Measurements from ENCODE around the gene STK39.
"Not testable (repeated sequence)": the region's sequence is repeated elsewhere in the genome, so short reads cannot be mapped to it uniquely, and the experiment has no call there.

Gene STK39

DNA sequence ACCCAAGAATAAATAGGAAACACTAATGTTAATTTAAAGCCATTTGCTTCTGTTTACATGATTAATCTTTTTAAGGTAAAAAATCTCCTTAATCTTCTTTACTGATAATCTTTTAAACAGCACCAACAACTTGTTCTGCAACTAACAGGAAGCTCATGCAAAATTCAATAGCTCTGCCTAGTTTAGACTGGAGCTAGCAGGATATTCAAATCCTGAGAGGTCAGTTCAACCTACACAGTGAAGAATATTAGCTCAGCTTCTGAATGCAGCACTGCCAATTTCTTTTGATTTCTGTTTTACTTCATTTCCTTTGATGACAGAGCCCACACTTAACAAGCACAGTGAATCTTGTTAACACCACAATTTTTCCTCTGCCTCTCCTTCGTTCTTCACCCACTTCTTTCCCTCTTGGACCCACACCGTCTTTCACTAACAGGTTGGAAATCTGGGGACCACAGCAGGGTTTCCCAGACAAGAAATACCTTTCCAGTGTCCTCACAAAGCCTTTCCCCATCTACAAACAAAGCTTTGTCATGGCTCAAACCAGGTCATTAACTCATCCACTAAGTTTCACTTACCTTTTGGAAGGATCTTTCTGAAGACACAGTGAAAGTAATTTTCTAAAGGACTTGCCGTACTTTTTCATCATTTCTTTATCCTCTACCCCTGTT, 109.8 kb downstream of the STK39 start:
- no peak for DNase-seq (ENCODE audit: low read depth in 3 of 3)

DNA sequence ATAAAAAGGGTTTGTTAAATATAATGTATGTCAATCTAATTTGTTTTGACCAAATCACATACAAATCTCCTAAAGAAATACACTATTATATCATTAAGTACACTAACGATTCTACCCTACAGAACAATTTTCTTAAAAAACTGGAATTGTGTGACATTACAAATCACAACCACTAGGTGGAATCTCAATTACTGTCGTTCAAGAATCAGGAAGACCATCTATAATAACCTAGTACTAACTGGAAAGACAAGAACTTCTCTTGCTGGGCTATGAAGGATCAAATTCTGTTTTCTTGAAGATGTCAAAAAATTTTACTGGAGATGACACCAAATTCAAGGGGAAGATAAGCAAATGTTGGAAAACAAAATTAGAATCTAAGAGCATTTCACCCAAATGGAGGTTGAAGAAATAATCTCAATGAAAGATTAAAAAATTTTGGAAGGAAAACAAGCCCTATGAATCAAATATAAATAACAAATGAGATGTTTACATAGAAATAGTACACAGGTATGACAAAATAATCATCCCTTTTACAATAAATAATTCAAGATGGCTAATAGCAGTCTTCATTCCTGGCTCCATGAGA, 110.9 kb downstream of the STK39 start:
- DNase-seq (ENCODE audit: low read depth in 3 of 3) = no peak

DNA sequence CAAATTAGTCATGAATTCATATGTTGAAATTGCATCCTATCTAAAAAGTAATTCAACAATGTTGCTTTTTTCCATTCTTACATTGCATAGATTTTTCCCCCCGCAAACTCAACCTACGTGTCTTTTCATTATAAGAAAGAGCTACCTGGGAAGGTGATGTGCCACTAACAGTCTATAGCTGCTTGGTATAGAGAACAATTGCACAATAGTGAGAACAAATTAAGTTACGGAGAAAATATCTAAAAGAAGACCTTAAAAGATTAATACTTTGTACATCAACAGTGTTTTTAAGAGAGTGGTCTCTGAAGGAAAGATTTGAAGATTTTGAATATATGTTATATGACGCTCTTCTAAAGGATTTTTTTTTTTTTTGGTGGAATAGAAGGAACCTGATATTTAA, 111.8 kb downstream of the STK39 start:
- DNase-seq (ENCODE audit: low read depth in 3 of 3) = no peak

DNA sequence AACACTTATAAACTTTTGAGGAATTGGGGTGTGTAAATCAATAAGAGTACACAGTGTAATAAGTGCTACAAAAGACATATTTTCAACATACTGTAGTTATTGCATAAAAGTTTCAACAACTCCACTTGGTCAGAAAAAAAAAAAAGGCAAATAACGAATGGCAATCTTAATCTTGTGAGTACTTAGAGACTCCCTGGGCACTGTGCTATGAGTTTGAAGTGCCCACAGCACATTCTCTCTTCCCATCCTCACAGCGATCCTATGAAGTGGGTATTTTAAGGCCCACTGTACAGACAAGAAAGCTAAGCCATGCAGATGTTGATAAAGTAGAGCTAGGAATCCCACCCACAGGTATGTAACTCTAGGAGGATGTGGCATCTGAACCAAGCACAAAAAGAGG, 112.3 kb downstream of the STK39 start:
- no peak for DNase-seq (ENCODE audit: low read depth in 3 of 3)

DNA sequence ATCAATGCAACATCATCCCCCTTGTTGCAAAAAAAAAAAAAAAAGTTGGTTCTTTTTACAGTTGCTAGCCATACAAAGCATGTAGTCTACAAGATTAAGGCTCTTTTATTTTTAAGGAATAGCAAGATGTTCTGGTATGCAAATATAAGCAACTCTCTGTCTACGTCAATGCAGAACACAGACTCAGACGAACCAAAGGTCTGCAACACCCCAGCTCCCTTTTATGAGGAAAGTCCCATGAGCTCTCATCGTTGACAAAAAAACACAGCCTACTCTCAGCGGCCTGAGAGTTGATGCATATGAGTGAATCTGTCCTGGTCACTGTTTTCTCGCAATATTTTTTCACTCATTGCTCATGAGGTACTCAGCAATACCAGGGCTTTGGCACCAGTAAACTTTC, 112.9 kb downstream of the STK39 start:
- DNase-seq (ENCODE audit: low read depth in 3 of 3) = no peak

DNA sequence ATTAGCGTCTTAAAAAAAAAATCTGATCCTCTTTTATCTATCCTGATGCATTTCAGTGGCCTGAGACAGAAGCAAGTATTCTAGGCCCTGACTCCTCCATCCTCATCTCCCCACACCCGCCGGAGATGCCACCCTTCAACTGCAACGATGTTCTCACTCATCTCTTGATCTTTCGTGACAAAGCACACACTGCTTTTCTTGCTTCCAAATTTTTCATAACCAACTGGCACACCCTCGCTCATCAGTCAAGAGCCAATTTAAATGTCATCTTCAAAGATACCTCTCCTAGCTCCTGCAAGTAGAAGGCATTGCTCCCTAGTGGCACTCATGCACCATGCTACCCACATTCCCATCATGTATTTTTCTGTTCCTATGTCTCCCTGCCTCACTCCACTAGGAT, 115.0 kb downstream of the STK39 start:
- DNase-seq (ENCODE audit: low read depth in 3 of 3) = no peak

DNA sequence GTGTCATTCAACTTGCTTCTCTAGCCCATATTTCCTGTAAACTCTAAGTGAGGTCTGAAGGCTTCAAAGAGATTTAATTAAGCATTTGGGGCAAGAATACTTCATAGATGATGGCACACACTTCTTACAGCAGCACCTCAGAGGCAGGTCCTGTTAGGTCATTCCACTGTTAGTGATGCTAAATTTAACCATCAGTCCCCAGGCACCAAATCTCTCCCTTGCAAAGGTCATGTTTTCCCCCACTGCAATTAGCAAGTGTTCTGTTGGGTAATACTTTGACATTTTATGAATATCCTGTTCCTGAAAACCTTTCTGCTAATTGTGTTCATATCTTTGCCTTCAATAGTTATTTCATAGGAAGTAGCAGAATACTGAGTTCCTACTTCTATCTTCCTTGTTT, 117.0 kb downstream of the STK39 start:
- no peak for DNase-seq (ENCODE audit: low read depth in 3 of 3)

DNA sequence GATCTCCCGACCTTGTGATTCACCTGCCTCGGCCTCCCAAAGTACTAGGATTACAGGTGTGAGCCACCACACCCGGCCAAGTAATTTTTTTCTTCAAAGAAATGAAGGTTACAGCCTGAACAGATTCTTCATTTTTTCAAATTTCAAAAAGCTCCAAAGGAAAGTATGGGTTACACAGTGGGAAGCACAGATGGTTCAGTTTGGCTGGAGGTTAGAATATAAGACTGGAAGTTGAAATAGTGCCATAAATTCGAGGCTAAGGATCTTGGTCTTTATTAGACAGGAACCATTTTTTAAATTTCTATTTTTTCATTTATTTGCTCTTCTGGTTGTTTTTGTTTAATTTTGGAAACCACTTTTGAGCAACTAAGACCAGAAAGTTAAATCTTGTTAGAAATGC, 120.0 kb downstream of the STK39 start:
- DNase-seq (ENCODE audit: low read depth in 3 of 3) = no peak

DNA sequence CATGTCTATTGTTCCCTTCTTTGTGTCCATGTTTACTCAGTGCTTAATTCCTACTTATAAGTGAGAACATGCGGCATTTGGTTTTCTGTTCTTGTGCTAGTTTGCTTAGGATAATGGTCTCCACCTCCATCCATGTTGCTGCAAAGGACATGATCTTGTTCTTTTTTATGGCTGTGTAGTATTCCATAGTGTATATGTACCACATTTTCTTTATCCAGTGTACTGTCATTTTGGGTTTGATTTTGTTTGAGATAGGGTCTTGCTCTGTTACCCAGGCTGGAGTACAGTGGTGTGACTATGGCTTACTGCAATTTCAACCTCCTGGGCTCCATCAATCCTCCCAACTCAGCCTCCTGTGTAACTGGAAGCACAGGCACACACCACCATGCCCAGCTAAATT, 125.2 kb downstream of the STK39 start:
- not testable (repeated sequence) for DNase-seq (ENCODE audit: low read depth in 3 of 3)

DNA sequence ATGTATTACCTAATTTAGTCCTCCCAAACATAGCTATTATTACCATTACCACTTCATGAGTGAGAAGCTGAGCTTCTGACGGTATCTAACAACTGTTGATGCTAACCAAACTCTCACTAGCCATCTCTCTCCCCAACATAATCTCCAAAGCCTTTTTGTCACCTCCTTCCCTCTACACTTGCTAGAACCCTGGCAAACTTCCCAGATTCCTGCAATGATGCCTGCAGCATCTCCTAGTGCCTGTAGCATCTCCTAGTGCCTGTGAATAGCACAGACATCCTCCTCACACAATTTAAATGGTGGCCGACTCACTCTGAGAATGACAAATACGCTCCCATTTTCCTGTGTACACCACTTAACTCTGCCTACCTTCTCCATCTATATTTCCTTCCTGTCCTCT, 126.7 kb downstream of the STK39 start:
- DNase-seq (ENCODE audit: low read depth in 3 of 3) = no peak

DNA sequence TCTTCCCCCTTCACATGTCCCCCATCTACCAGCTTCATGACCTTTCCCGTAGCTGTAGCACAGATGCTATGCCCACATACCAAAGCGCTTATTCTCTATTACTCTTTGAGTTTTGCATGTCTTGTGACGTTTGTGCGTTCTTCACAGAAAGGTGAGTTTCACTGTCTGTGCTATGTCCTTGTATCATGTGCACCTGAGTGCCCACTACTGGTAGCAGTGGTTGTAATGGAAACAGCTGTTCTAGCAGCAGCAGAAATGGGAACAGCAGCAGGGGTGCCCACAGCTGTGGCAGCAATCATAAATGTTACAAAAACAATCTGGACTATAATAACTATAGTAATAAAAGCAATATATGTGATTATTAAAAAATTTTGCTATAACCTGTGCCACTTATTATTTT, 127.1 kb downstream of the STK39 start:
- no peak for DNase-seq (ENCODE audit: low read depth in 3 of 3)

DNA sequence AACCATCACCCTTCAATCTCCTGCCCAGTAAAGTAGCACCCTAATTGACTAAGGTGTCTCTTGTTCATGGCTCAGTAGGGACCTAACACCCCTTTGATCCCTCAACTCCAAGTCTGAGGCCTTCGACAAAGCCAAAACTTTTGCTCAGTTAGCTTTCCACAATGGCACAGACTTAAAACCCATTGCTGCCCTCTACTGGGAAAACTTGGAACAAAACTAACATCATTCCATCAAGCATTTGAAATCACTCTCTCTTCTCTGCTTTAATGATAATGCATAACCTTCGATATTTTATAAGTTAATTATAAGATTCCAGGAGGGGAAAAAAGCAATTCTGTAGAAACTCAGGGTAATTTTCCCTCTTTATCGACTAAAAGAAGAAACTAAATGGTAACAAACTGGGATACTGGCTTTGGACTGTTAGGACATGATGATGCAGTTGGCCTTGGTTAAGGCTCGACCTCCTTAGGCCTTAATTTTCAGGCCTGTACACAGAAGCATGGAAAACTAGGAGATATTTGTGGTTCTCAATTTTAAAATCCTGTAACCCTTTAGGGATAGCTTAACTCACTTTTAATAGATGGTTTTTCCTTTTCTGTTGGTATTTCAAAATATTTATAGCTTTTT, 127.8 kb downstream of the STK39 start:
- DNase-seq (ENCODE audit: low read depth in 3 of 3) = peak in 1 of 3 experiments; percentile 5

DNA sequence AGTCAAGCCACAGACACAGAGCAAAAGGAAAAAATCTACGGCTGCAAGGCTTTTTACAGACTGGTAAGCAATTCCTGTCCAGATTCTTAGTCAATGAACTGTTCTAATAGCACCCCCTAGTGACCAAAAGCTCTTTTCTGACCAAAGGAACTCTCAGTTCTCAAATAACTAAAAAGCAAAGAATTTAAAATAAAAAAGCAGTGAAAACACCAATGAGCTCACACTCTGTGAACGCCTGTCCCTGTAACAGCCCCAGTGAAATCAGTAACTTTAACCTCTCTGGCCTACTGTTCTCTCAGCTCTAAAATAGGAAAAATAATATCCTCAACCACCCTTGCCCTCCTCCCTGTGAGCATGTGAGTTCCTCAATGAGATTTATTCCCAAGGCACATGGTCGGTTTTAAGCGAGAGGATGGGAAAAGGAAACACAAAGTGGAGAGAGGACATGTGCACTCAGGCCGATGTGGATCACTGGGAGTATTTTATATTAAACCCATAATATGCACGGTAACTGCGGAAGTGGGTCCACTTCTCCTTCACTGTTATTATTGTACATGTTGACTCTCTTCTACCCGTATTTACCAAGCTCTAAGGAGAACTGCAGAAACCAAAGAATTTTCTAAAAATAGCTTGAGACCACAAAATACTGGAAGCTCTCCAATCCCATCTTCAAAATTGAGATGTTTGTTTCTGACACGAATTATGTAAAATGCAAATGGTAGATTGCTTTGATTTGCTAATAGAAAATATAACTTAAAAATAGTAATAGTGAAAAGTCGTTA, 128.5 kb downstream of the STK39 start:
- peak in 1 of 3 experiments; percentile 3 for DNase-seq (ENCODE audit: low read depth in 3 of 3)

DNA sequence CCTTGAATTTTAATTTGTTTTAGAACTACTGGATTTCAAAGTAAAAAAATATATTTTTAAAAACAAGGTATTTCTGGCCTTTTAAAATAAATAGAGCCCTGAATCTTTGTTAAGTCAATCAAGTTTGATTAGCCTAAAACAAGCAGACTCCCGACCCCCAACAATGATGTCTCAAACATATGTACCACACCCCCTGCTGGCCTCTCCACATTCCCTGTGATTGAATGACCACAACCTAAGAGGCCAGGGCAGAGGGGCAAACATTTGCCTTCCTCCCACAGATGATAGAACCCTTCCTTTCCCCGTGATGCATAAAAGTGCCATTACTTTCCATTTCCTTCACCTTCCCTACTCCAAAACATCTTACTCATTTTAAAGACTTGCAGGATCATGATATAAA, 130.9 kb downstream of the STK39 start:
- DNase-seq (ENCODE audit: low read depth in 3 of 3) = no peak

DNA sequence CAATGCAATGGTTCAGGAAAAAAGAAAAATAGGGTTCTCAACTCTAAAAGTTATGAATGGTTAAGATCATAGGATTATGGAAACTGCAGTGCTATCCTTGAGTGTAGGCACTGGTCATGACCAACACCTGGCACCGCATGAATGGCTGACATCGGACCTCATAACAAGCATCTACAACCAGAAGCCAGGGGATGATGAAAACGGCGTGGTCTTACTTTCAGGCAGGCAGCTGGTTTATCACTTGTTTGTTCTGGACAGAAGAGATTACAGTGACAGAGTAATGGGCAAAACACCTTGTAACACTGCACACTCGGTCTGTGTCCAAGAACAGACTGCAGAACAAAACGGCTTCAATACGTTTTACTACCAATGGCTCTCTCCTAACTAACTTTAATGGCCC, 132.8 kb downstream of the STK39 start:
- DNase-seq (ENCODE audit: low read depth in 3 of 3) = no peak

DNA sequence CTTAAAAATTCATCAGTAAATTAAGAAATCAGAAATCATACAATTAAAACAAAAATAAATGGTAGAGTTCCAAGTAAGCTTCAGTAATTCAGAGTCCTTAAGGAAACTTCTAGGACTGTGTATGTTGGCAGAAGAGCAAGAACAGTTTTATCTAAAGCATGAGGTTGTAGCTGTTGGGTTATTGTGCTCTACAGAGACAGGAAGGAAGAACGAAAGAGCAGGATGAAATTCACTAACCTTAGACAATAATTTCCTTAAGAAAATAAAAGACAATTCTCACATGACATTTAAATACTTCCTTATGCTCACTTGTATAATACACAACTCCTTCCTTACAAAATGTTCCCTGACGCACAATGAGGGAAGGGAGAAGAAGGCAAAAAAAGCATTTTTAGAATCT, 133.4 kb downstream of the STK39 start:
- DNase-seq (ENCODE audit: low read depth in 3 of 3) = no peak

DNA sequence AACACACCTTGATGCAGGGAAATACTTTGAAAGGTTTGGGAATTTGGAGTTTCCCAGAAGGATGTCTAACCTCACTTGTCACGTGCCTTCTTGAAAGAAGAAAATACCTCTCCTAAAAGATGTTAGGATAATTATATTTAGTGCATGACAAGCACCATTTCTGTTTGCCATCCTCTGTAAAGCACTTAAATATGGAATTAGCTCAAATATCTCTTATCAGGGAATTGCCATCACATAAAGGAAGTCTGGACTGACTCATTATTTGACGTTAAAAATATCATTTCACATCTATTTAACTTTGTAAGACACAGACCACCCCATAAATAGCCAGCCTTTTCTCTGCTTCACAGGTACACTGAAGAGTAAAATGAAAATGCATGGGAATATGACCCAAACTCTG, 140.1 kb downstream of the STK39 start:
- no peak for DNase-seq (ENCODE audit: low read depth in 3 of 3)

DNA sequence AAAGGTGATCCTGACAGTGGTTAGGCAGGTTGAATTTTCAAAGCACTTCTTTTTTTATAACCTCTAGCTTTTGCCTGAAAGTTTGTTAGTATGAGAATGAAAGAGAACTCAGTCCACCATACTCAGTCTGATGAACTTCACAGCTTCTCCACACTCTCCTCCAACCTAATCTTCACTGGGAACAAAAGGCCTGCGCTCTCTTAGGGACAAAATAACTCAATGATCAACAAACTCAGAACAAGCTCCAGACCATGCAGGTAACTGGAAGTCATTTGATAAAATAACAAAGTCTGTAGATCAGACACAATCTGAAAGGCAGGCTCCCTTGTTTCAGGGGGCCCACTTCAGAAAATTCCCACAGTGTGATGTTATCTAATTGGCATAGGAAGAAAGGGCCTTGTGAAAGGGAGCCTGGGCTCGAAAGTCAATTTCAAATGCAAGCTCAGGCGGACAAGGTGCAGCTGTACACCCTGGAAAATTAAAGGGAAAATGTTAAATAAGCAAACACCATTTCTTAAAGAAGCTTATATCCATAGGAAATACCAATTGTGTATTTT, 142.2 kb downstream of the STK39 start:
- DNase-seq (ENCODE audit: low read depth in 3 of 3) = no peak

DNA sequence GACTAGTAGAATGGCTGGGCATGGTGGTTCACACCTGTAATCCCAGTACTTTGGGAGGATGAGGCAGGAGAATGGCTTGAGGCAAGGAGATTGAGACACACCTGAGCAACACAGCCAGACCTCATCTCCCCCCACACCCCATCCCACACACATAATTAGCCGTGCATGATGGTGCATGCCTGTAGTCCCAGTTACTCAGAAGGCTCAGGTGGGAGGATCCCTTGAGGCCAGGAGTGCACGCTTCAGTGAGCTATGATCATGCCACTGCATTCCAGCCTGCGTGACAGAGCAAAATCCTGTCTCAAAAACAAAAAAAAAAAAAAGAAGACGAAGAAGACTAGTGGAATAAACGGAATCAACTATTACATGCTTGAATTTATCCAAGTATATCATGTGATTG, 150.0 kb downstream of the STK39 start:
- no peak for DNase-seq (ENCODE audit: low read depth in 3 of 3)

DNA sequence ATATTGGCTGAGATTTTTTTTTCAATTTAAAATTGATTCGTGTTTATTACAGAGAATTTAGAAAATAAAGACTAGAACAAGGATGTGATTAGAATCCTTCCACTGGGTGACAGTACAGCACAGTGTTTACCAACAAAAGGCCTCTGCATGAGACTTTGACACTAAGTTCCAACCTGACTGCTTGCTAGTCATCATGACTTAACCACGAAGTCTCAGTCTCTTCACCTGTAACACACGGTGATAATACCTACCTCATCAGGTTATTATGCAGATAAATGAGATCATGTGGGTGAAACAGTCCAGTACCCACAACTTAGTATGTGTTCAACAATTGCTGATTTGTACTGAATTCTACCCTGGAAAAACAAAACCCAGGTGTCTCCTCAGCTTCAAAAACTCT, 151.2 kb downstream of the STK39 start:
- no peak for DNase-seq (ENCODE audit: low read depth in 3 of 3)

DNA sequence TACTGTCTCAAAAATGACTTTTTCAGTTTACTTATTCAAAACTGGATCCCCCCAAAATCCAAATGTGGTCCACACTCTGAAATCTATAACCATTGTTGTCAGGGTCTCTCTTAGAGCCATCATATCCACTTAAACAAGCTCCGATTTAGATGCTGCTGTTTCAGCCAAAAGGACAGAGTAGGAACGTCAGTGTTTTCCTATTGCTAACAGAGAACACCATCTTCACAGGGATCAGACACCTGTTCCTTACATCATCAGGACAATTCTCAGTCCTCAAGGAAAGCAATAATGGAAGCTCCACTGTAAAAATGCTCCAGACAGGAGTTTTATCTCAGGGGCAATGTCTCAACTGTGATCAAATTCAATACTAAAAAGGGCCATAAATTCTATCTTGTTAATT, 155.4 kb downstream of the STK39 start:
- no peak for DNase-seq (ENCODE audit: low read depth in 3 of 3)

DNA sequence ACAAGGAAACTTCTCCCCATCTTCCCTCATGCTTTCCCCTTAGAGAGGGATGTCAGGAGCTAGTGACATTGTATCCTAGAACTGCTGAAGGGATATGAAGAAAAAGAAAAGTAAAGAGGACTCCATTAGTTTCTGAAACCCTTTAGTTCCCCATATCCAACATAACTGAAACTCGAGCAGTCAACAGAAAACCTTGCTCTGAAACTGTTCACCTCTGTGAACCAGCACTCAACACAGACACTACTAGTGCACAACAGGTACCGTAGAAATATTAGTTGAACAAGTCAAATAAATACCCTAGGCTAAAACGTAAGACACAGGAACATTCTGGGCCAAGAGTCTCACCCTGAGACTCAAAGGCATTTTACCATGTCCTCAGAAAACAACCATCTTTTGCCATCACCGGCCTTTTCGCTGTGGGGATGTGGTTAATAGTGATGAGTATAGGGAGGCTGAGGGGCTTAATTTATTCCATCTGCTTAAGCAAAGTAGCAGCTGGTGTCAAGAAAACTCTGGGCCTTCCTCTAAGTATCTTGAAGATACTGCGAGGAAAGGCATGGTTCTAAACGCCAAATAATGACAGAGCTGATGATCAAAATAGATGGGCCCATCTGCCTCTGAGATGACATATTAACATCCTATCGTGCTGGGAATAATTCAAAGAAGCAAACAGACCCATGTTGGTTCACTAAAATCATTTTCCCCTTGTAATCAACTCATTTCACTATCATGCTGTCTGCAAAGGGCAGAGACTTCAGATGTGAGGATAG, 156.8 kb downstream of the STK39 start:
- DNase-seq (ENCODE audit: low read depth in 3 of 3) = no peak
